NCI-H446 treated with DMSO at 0.1 percent for 48 hours (cell line): ENCODE measurements around the gene NR3C1.
"Not testable (repeated sequence)": the region's sequence is repeated elsewhere in the genome, so short reads cannot be mapped to it uniquely, and the experiment has no call there.

Experiments used
- DNase-seq: peaks from one replicate; lab custom pipeline; 2025; lab: John Stamatoyannopoulos, UW

NR3C1 gene

DNA sequence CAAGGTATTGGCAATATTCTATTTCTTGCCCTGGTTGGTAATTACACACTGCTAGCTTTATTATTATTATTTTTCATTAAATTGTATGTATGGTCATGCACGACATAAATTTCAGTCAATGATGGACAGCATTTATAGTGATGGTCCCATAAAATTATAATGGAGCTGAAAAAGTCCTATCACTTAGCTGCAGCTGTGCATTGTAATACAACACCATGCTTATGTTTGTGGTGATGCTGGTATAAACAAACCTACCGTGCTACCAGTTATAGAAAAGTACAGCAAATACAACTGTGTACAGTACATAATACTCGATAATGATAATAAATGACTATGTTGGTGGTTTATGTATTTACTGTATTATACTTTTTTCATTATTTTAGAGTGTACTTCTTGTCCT, 65.5 kb downstream of the NR3C1 start:
- DNase-seq = no peak

DNA sequence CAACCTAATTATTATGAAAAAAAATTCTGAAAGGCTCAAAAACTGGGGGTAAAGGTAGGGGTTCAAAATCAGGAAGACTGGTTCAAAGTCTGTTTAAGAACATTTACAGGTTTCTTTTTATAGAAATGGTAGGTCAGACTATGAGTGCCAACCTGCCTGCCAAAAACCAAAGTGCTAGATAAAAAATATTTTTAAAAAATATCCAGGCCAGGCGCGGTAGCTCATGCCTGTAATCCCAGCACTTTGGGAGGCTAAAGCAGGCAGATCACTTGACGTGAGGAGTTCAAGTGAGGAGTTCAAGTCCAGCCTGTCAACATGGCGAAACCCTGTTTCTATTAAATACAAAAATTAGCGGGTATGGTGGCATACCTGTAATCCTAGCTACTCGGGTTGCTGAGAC, 67.0 kb downstream of the NR3C1 start:
- DNase-seq = no peak

DNA sequence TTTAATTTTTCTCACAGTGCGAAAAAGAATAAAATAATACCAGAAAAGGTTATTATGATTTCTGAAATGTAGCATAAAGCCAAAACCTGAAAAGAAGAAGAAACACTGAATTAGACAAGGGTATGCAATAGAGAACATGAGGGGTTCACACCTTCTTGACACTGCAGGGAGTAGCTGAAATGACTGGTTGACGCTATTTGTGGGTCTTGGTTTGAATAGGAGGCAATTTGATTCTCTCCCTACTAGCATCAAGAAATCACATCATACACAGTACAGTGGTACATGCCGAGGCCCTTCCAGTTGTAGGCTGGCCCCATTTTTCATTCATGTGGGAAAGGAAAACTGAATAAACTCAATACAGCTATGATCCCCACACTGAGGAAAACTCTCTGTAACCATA, 68.6 kb downstream of the NR3C1 start:
- DNase-seq = no peak

DNA sequence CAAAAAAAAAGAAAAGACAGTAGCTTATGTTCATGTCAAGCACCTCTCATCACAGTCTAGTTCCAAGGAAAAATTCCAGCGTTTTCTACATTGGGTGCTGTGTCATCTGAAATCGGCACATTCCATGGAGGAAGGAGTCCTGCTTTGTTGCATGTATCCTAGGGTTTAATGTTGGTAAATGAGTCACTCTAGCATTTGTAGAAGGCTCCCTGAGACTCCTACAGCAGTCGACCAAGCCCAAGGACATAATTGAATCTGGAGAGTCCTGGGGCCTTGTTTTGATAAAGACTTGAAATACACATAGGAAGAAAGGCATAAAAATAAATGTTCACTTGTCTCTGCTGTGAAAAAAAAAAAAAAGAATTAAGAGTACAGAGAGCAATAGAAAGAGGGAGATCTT, 69.1 kb downstream of the NR3C1 start:
- not testable (repeated sequence) for DNase-seq

DNA sequence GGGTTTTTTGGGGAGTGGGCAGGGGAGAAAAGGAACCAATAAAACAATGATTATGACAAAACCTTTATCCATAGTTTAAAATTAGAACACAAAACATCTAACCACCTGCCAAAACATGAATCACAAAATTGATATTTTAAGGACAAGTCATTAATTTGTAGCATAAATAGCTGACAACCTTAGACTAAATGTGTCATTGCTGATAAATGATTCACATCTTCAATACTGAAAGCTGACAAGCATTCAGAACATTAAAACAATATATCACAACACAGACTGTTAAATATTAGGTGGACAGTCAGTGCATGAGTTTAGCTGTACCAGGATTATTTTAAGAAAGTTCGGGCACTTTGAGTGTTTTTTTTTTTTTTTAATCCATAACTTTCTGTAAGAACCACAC, 71.5 kb downstream of the NR3C1 start:
- no peak for DNase-seq

DNA sequence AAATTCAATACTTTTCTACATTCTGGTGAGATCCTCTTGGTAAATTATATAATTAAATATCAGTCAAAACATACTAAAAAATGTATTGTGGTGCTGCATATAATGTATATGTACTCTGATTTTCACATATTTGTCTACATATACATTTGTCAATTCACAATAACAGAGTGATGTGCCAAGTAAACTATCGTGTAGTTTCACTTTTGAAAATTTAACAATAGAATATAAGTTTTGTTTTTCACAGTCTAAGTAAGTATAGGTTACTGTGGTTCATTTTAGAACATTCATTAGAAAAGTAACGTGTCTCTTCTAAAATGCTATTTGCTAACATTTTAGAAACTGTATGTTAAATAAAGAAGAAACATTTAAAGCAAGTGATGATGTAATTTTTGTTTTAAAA, 73.6 kb downstream of the NR3C1 start:
- DNase-seq = no peak

DNA sequence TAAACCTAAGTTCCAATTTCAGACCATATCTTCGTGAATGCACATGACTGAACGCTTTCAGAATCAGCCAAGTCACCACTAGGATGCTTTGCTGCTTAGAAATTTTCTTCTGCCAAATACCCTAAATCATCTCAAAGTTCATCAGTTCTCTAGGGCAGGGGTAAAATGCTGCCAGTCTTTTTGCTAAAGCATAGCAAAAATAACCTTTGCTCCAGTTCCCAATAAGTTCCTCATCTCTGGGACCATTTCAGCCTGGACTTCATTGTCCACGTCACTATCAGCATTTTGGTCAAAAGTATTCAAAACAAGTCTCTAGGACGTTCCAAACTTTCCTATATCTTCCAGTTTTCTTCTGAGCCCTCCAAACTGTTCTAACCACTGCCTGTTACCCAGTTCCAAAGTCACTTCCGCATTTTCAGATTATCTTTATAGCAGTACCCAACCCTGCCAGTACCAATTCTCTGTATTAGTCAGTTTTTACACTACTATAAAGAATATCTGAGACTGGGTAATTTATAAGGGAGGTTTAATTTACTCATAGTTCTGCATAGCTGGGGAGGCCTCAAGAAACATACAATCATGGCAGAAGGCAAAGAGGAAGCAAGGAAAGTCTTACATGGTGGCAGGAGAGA, 74.8 kb downstream of the NR3C1 start:
- no peak for DNase-seq

DNA sequence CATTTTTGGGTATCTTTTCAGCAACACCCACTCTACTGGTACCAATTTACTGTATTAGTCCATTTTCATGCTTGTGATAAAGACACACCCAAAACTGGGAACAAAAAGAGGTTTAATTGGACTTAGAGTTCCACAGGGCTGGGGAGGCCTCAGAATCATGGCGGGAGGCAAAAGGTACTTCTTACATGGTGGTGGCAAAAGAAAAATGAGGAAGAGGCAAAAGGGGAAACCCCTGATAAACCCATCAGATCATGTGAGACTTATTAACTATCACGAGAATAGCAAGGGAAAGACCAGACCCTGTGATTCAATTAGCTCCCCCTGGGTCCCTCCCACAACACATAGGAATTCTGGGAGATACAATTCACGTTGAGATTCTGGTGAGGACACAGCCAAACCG, 78.4 kb downstream of the NR3C1 start:
- DNase-seq = not testable (repeated sequence)

DNA sequence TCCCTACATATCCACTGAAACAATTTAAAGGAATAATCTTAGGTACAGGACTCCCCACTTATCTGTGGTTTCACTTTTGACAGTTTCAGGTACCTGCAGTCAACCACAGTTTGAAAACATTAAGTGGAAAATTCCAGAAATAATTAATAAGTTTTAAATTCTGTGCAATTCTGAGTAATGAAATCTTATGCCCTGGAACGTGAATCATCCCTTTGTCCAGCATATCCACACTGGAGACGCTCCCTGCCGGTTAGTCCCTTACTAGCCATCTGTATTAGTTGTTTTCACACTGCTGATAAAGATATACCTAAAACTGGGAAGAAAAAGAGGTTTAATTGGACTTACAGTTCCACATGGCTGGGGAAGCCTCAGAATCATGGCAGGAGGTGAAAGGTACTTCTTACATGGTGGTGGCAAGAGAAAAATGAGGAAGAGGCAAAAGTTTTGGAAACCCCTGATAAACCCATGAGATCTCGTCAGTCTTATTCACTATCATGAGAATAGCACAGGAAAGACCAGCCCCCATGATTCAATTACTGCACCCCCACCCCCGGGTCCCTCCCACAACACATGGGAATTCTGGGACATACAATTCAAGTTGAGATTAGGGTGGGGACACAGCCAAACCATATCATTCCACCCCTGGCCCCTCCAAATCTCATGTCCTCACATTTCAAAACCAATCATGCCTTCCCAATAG, 80.4 kb downstream of the NR3C1 start:
- DNase-seq = not testable (repeated sequence)

DNA sequence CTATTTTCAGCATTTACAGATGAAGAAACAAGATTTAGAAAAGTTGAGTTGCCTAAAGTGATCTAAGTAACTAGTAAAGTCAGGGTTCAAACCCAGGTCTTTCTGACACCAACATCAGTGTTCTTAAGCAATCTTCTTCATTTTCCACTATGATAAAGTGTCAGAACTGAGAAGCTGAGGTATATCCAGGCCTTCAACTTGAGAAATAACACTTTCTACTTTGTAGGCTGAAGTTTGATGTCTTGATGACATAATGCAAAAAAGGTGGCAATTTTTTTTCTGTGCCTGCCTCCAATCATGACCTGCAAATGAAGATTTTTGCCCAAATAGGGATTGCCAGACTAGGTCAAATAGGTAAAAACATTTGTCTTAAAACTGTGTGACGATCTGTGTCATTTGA, 81.3 kb downstream of the NR3C1 start:
- DNase-seq = no peak

DNA sequence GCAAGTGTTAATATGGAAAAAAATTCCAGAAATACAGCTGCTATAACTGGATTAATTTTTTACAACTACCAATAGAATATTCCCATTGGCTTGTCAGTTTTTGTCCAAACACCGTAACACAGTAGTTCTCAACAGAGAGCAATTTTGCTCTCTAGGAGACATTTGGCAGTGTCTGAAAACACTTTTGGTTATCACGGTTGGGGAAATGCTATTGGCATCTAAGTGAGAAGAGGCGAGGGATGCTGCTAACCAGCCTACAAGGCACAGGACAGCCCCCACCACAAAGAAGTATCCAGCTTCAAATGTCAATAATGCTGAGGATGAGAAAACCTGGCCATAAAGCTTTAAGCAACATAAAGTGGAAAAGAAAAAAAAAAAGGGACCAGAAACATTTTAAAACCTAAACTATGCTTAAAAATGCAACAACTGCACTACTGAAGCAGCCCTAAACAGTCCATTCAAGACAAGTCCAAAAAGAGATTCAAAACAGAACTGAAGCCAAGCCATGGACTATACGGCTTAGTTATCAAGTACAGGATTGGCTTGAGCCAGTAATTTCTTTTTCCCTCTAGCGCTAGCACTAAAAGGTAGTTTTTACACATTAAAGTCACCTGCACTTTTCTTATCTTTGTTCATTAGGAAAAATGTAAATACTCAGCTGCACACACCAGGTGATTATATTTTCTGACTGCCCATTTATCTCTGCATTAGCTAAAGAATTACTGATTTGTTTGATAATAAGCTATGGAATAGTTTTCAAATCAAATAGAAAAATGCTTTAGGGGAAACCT, 83.9 kb downstream of the NR3C1 start:
- DNase-seq = no peak

DNA sequence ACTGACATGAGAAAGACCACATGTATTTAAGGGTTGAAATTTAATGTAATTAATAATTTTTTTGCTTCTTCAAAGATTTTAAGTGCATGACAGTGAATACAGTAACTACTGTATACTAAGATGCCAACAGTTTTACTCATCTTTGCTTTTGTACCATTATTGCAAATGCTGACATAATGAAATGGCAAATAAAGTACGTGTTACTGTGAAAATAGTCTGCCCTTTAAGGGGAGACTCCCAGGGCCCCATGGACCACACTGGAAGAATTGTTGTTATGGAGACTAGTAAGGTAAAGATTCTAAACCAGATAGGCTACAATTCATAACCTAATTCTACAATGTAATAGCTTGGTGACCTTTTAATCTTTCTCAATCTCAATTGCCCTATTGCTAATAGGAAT, 84.7 kb downstream of the NR3C1 start:
- no peak for DNase-seq

DNA sequence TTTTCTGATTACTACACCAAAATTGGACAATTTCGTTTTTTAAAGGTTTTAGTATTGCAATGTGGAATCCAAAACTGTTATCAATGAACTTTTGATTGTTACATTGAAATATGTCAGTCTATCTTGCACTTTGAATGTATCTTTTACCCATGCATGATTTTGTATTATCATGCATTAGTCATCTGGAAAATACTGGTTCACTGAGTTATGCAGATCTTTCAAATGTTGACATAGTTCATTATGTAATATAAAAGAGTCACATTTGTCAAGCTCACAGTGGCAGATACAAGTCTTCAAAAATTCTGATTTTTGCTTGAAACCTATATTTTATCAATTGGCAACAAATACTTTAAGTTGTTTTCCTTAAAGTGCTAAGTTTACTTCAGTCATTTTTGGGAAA, 85.2 kb downstream of the NR3C1 start:
- DNase-seq = no peak

DNA sequence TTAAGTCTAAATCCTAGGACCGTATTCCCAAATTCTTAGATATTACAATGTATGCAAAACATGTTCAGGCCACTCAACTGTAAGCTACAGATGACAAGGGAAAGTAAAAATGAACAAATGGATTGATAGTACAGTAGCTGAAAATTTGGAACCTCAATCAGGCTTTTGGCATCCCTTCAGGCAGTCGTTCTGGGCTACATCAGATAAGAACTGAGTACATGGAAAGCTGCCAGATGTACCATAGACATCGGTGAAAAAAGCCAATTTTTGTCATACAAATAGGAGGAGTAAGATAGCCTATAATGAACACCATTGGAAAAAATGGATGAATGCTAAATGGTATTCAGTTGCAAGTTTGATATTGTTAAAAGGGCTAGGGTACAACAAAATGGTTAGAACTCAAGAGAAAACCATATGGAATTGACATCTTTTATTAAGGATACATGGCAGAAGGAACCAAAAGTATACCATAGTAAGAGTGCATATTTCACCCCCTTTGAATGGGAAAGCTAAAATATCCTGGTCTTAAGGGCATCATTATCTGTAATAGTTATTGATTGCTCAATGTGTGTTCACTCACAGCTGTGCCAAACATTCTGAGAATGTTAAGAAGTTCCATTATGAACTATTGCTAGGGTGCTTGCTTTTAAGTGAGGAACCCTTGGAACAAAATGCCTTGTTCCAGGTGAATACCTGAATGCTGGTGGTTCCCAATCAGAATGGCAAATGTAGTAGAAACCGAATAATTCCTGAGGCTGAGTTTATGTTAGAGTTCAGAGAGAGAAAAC, 86.4 kb downstream of the NR3C1 start:
- peak; percentile 61 for DNase-seq

DNA sequence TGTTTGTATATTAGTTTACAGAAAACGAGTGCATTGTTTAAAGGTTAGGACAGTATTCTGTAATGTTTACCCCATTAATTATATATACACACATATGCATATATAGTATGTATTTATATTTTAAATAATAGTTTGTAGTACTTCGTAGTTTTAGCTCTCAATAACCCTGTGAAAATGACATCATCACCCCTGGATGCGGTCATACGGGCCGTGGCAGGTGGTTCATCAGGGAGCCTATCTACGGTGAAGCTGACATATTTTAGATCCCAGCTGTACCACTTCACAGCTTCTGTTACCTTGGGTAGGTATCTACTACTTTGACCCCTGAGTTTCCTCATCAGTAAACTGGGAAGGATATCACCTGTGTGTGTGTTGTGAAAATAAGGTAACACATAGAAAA, 87.1 kb downstream of the NR3C1 start:
- no peak for DNase-seq

DNA sequence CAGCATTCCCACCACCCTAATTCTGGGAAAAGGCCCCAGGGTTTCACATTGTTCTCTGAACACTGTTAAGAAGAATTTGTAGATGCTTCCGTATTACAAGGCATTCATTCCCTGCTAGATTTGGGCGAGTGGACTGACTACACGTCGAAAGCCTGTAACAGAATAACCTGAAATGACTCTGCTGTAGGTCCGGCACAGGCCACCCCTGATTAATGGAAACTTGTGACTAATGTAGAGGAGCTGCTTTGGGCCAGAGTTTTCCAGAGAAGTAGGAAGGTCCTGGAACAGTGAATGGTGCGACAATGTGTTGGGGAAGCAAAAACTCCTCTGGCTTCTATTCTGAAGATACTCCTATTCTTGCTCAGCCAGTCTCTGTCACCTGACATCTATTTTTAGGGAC, 87.6 kb downstream of the NR3C1 start:
- no peak for DNase-seq

DNA sequence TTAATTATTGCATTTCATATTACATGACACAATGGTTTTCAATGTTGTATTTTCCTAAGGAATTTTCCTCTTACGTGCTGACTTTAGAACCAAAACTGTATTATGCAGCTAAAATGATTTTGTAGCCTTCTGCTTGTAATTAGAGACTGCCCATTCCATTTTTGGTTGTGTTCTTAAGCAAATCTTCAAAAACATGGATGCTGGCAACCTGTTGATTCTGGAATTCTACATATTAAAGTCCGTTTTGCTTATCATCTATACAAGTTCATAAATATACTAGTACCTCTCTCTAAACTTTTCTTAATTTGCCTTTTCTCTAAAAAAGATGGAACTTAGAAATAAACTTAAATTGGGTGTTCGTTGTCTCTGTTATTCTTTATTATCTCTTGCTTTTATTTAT, 88.3 kb downstream of the NR3C1 start:
- no peak for DNase-seq

DNA sequence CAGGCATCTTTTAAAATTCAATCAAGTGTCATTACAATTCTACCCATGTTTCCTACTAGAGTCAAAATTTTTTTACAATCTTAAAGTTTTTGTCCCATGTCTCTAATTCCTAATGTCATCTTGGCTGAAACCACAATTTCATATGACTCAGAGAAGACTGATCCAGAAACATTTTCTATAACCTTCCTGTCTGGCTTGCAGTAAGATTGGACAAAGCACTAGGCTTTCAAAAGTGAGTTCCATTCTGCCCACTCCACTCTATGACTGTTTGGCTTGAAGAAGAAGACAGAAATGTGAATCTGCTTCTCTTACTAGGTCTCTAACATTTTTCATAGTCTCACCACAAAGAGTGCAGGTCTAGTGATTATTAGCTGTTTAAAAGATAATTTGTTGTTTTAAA, 88.8 kb downstream of the NR3C1 start:
- DNase-seq = peak; percentile 24

DNA sequence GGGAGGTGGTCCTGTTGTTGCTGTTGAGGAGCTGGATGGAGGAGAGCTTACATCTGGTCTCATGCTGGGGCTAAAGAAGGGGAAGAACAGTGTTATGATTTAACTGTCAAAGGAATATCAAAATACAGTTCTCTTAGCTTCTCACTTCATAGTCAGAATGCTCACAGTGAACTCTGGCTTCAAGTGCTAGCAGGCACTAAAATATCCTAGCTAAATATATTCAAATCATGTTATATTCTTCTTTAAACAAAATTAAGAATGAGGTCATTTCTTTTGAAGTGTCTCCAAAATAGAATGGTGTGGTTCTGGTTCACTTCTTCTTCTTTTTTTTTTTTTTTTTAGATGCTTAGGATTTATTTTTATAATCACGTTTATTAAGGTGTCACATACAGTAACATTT, 89.4 kb downstream of the NR3C1 start:
- DNase-seq = no peak

DNA sequence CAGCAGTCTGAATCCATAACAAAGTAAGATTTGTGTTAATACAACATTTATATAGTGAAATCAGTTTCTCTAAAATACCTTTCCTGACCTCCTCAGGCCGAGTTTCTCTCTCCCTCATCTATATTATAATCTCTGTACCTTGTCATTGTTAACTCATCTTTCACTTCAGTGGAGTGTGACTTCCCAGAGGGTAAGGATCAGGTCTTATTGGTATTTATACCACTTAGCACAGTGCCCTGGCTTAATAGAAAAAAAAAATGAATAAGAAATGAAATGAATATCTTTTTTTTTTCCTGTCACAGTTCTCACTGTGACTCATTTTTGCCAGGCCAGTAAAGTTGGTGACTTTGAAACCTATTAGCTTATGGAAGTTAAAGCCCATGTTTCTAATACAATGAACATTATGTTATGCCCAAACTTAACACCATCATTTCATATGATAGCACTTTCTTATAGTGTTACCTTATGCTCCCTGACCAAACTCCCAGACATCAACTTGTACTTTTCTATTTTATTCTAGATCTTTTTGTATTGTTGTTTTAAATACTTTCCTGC, 90.1 kb downstream of the NR3C1 start:
- no peak for DNase-seq

DNA sequence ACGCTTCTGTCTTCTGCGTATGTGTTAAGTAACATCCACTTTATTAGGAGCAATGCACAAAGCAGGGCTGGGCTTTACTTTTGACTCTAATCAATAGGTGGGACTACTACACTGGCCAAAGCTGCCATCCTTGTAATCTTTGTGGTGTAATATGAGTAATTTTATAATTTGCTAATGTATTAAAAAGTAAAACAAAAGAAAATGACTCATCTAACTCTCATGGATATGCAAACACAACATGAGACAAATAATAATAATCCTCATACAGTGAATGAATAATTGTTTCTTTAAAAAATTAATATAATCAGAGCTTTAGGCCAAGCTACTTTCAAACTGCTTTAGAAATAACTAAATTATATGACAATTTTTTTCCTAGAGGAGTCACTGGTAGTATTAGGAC, 90.7 kb downstream of the NR3C1 start:
- no peak for DNase-seq

DNA sequence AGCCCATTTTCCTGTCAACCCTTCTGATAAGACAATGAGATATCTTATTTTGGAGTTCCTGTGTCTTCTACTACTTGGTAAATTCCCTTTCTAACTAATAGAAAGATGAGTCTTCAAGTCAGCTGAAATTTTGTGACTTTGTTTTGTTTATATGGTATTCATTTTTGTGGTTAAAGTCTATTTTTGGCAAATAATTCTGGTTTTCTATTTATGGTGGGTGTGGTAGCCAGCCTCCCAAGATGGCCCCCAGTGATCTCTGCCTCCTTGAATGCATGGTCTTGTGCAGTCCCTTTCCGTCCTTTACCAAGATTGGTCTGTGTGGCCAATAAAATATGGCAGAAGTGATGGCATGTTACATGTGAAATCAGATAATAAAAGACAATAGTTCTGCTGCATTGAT, 91.5 kb downstream of the NR3C1 start:
- DNase-seq = no peak
